GM19035 (cell line): Measurements from ENCODE around the gene RMI2.

Experiments
- ATAC-seq: cut with Tn5 transposase; IDR thresholded peaks from one replicate; pipeline ENCODE4 v1.9.1; 2021; ENCODE audit not compliant: unreplicated experiment

RMI2 gene

DNA sequence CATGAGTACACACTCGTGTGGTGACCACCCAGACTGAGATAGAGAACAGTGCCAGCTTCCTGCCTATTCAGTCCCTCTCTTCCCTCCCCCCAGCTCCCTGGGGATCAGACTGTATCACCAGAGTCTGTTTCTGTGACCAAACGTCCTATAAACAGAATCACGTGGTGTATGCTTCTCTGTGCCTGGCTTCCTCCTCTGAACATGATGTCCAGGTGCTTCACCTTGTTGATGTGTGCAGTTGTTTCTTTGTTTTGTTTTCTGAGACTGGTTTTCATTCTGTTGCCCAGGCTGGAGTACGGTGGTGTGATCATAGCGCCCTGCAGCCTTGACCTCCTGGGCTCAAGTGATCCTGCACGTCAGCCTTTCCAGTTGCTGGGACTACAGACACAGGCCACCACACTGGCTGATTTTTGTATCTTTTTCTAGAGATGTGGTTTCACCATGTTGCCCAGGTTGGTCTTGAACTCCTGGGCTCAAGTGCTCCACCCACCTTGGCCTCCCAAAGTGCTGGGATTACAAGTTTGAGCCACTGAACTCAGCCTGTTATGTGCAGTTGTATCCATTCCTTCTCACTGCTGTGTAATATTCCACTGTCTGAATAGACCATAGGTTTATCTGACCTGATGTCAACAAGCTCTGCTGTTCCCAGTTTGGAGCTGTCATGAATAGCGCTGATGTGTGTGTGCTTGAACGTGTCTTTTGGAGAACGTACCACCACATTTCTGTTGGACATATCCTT, 35.2 kb upstream of the RMI2 start:
- peak; percentile 35 for ATAC-seq

DNA sequence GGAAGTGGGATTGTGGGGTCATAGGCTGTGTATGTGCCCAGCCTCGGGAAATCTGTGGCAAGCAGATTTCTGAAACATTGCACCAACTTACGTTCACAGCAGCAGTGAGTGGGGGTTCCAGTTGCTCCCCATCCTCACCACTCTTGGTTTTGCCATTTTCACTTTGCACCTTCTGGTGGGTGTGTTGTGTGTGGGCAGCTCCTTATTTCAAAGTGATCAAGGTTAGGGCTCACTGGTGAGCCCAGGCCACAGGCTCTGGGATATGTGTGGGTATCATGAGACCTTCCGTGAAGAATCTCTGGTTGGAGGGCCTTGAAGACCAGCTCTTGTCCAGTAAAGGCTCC, 34.7 kb upstream of the RMI2 start:
- ATAC-seq, result no peak

DNA sequence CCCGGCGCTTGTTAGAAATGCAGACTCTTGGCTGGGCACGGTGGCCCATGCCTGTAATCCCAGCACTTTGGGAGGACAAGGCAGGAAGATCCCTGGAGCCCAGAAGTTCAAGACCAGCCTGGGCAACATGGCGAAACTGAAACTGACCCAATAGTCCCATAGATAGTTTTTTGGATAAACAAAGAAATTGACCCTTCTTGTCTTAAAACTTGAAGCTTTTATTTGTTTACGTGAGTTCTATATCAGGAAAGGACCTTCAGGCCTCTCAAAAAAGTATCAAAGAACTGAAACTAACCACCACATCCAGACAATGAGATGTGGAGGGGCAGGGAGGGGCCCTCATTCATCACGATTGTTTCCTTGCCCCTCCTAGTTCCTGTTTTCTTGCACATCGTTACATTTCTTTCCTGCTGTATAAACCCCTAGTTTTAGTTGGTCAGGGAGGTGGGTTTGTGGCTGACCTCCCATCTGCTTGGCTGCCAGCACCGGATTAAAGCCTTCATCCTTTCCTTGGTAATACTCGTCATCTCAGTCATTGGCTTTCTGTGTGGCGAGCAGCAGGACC, 34.2 kb upstream of the RMI2 start:
- ATAC-seq, result peak; percentile 38

DNA sequence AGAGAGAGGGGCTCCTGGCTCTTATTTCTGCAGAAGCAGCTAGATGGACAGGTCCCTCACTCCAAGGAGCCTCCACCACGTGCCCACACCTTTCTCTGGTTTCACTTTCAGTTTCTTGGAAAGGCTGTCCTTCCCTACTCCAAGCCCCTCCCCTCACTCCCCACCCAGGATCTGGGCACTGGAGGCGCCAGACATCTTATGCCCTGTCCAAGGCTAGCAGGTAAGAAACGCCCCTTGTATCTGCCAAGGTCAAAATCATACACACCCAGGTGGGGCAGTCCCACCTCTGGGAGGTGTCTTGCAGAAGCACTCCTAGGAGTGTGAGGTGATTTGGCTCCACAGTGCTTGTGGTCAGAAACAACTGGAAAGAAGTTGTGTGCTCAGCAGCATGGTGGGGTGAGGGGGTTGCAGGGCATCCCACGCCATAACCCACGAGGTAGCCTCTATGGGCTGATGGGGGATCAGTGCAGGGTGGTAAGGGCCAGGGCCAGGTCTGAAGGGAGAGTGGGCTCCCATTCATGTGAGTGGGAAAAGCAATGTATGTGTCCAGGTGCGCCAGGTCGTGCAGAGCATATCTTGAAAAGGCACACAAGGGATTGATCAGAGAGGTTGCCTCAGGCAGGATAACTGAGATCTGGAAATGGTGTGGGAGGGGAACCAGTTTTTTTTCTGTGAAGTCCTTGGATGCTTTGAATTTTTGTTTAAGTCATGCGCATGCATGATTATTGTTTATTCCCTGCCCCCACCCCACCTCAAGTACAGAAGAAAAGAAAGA, 32.4 kb upstream of the RMI2 start:
- ATAC-seq, result no peak

DNA sequence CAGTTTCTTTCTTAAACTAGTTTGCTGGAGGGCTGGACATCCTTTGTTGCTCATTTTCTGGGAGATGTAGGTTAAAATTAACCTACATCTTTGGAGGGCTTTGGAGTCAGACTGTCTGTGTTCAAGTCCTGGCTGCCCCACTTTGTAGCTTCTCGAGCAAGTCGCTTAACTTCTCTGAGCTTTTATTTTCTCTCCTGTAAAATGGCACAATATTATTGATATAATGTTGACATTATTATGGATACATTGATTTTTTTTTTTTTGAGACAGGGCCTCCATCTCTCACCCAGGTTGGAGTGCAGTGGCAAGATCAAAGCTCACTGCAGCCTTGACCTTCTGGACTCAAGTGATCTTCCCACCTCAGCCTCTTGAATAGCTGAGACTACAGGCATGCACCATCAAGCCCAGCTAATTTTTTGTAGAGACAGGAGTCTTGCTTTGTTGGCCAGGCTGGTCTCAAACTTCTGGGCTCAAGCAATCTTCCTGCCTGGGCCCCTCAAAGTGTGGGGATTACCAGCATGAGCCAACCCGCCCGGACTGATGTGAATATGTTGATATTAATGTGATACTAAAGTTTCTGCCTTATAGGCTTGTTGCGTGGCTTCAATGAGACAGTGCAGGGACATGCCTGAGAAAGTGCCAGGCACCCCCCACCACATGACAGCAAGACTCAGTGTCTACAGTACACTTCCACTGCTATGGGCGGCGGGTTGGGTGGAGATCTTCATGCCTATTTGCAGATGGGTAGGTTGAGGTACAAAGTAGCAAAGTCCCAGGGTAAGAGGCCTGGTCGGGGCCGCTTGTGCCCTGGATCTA, 31.6 kb upstream of the RMI2 start:
- no peak for ATAC-seq

DNA sequence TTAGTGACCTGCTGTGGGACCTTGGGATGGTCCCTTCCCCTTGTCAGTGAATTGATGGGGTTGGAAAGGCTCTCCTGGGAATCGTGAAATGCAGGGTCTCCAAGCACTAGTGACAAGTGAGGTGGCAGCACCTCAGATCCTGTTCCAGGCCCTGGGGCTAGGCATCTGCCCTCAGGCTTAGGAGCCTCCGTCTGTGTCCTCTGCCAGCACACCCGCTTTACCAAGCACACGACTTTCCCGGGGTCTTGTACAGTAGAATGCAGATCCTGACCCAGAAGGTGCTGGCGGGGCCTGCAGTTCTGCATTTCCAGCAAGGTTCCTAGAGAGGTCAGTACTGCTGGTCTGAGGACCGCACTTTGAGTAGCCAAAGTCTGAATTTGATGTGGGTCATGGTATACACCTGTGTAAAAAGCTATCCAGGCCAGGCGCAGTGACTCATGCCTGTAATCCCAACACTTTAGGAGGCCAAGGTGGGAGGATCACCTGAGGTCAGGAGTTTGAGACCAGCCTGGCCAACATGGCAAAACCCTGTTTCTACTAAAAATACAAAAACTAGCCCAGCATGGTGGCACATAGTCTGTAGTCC, 30.9 kb upstream of the RMI2 start:
- no peak for ATAC-seq

GRCh38 chr16:11315510-11315909, 29.7 kb upstream of the RMI2 start:
- no peak for ATAC-seq

- no peak for ATAC-seq
Observed at GRCh38 chr16:11316331-11317015, 28.8 kb upstream of the RMI2 start.

DNA sequence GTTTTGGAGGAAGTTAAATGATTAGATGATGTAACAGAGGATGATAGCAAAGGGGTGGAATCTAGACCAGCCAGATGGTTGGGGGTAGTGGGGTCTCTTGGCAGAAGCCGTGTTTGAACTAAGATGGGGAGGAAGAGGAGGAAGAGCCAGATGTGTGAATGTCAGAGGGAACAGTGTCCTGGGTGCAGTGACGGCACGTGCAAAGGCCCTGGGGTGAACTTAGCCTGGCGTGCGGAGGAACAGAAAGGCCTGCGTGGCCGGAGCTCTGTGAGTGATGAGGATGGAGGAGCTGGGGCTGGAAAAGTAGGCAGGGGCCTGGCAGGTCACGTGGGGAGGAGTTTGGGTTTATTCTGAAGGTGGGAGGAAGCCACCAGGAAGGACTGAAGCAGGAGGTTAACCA, 26.4 kb upstream of the RMI2 start:
- ATAC-seq, result no peak

- ATAC-seq, result no peak
Observed at GRCh38 chr16:11319529-11320146, 25.6 kb upstream of the RMI2 start.

DNA sequence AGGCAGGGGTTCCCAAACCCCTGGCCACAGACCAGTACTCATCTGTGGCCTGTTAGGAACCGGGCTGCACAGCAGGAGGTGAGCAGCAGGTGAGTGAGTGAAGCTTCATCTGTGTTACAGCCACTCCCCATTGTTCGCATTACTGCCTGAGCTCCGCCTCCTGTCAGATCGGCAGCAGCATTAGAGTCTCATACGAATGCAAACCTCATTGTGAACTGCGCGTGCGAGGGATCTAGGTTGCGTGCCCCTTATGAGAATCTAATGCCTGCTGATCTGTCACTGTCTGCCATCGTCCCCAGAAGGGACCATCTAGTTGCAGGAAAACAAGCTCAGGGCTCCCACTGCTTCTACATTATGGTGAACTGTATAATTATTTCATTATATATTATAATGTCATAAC, 25.1 kb upstream of the RMI2 start:
- ATAC-seq, result no peak

DNA sequence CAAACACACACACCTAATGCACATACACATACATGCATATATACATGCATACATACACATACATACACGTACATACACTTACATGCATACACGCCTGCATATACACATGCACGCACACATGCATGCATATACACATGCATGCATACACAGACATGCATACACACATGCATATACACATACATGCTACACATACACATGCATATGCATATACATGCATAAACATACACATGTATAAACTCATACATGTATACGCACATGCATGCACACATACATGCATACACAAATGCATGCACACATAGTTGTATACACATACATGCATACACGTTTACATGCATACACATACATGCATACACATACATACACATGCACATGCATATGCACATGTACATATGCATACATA, 23.6 kb upstream of the RMI2 start:
- ATAC-seq, result no peak

- no peak for ATAC-seq
Observed at GRCh38 chr16:11322823-11323222, 22.4 kb upstream of the RMI2 start.

GRCh38 chr16:11323551-11324336, 21.5 kb upstream of the RMI2 start:
- no peak for ATAC-seq

DNA sequence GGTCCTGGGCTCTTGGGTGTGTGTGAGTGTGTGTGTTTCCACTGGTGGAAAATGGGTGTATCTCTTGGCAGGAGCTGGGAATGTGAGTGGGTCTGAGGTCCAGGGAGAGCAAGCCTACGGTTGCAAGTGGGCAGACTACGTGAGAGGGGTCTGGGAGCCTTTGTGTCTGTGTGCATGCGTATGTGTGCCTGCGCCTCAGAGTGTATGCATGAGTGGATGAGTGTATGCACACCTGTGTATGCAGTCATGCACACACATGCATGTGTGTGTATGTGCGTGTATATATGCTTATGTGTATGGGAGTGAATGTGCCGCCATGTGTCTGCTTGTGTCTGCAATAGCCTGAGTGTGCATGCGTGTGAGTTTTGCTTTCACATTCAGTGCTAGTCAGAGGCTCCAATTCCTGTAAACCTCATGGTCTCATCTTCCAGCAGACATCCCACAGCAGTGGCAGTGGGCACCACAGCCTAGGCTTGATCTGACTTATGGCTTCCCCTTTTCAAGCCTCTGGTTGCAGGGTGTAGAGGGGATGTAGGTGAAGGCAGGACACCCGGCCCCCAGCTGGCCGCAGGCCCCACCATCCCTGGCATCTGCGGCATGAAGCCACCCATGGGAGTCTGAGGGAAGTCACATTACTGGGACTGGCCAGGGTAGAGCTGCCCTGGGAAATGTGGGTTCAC, 19.7 kb upstream of the RMI2 start:
- ATAC-seq, result no peak

GRCh38 chr16:11326084-11326736, 19.0 kb upstream of the RMI2 start:
- ATAC-seq, result no peak

- ATAC-seq, result no peak
Observed at GRCh38 chr16:11326737-11327276, 18.5 kb upstream of the RMI2 start.
